Measurements from ENCODE around the gene IMPDH2. TPM values are rescaled to one million over a fixed set of nuclear protein-coding genes. Genes with fewer than 3 reads are reported as not detected.

IMPDH2 gene
- total and polyA plus RNA-seq, 2 experiments from 2014 or later, result 198 to 314 TPM

- H3K4me3 Mint-ChIP-seq, result no peak overlapping the region
- TF ChIP-seq, protein P1, sequence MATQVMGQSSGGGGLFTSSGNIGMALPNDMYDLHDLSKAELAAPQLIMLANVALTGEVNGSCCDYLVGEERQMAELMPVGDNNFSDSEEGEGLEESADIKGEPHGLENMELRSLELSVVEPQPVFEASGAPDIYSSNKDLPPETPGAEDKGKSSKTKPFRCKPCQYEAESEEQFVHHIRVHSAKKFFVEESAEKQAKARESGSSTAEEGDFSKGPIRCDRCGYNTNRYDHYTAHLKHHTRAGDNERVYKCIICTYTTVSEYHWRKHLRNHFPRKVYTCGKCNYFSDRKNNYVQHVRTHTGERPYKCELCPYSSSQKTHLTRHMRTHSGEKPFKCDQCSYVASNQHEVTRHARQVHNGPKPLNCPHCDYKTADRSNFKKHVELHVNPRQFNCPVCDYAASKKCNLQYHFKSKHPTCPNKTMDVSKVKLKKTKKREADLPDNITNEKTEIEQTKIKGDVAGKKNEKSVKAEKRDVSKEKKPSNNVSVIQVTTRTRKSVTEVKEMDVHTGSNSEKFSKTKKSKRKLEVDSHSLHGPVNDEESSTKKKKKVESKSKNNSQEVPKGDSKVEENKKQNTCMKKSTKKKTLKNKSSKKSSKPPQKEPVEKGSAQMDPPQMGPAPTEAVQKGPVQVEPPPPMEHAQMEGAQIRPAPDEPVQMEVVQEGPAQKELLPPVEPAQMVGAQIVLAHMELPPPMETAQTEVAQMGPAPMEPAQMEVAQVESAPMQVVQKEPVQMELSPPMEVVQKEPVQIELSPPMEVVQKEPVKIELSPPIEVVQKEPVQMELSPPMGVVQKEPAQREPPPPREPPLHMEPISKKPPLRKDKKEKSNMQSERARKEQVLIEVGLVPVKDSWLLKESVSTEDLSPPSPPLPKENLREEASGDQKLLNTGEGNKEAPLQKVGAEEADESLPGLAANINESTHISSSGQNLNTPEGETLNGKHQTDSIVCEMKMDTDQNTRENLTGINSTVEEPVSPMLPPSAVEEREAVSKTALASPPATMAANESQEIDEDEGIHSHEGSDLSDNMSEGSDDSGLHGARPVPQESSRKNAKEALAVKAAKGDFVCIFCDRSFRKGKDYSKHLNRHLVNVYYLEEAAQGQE (IDR thresholded peaks at IDR 0.05; ENCODE audit: unreplicated experiment), result no peak
- no peak for TF ChIP-seq ZNF331 (CRISPR knock-in tag; IDR thresholded peaks at IDR 0.05; ENCODE audit: low read depth)
- no peak for TF ChIP-seq EZH2 (IDR thresholded peaks at IDR 0.05; ENCODE audit: low read depth, unreplicated experiment)
- no peak for TF ChIP-seq ZNF462 (CRISPR knock-in tag; IDR thresholded peaks at IDR 0.05)
- TF ChIP-seq JUNB (IDR thresholded peaks at IDR 0.05; ENCODE audit: unreplicated experiment), result no peak
- no peak for TF ChIP-seq POLR2AphosphoS5 (IDR thresholded peaks at IDR 0.05; ENCODE audit: low read depth)
- TF ChIP-seq, protein P2, sequence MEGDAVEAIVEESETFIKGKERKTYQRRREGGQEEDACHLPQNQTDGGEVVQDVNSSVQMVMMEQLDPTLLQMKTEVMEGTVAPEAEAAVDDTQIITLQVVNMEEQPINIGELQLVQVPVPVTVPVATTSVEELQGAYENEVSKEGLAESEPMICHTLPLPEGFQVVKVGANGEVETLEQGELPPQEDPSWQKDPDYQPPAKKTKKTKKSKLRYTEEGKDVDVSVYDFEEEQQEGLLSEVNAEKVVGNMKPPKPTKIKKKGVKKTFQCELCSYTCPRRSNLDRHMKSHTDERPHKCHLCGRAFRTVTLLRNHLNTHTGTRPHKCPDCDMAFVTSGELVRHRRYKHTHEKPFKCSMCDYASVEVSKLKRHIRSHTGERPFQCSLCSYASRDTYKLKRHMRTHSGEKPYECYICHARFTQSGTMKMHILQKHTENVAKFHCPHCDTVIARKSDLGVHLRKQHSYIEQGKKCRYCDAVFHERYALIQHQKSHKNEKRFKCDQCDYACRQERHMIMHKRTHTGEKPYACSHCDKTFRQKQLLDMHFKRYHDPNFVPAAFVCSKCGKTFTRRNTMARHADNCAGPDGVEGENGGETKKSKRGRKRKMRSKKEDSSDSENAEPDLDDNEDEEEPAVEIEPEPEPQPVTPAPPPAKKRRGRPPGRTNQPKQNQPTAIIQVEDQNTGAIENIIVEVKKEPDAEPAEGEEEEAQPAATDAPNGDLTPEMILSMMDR (conservative IDR thresholded peaks at IDR 0.05; ENCODE audit: low read depth in 2 of 2), result no peak
- no peak for TF ChIP-seq STAT1 (IDR thresholded peaks at IDR 0.05; ENCODE audit: unreplicated experiment)
- no peak for TF ChIP-seq CREB1 (CRISPR knock-in tag; IDR thresholded peaks at IDR 0.05; ENCODE audit: low read depth)
- TF ChIP-seq ZNF114 (CRISPR knock-in tag; IDR thresholded peaks at IDR 0.05), result no peak
- TF ChIP-seq NANOG (IDR thresholded peaks at IDR 0.05; ENCODE audit: borderline replicate concordance), result no peak
- TF ChIP-seq, protein P3, sequence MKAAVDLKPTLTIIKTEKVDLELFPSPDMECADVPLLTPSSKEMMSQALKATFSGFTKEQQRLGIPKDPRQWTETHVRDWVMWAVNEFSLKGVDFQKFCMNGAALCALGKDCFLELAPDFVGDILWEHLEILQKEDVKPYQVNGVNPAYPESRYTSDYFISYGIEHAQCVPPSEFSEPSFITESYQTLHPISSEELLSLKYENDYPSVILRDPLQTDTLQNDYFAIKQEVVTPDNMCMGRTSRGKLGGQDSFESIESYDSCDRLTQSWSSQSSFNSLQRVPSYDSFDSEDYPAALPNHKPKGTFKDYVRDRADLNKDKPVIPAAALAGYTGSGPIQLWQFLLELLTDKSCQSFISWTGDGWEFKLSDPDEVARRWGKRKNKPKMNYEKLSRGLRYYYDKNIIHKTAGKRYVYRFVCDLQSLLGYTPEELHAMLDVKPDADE (IDR thresholded peaks at IDR 0.05), result no peak
- no peak for TF ChIP-seq EZH2phosphoT487 (IDR thresholded peaks at IDR 0.05; ENCODE audit: unreplicated experiment)
These were observed 46.5 kb downstream of the IMPDH2 start for GRCh38 chr3:48982686-48983085.

More at GRCh38 chr3:48982686-48983085, 46.5 kb downstream of the IMPDH2 start:
- Histone ChIP-seq H3K4me3 (no peak overlapping the region), H3K36me3 (ENCODE audit: insufficient read depth) (peaks cover 26% of the 10 kb centered on the region), H3F3A (replicated peaks; ENCODE audit: low read depth) (0 out of 2 replicates have a peak, but pooled peaks cover 15% of the 10 kb centered on the region), H3K79me2 (replicated peaks; ENCODE audit: insufficient read depth) (no peaks in the 10 kb centered on the region; the same call in 1 of the 2 replicates), H3K27me3 (ENCODE audit: insufficient read depth) (no peaks in the 10 kb centered on the region), H3K4me2 (no peak overlapping the region), H3K27ac (ENCODE audit: low read depth) (no peak overlapping the region), H2AFZ (no peak overlapping the region), H3K4me1 (ENCODE audit: insufficient read depth) (no peaks in the 10 kb centered on the region), H3K9me2 (ENCODE audit: insufficient read depth) (no peaks in the 10 kb centered on the region), H4K20me1 (replicated peaks; ENCODE audit: insufficient read depth) (peaks cover 28% of the 10 kb centered on the region)
- H3K9me3 Mint-ChIP-seq, result no peaks in the 10 kb centered on the region
- H3K27ac Mint-ChIP-seq, result no peak overlapping the region
- no peaks in the 10 kb centered on the region; the same call in 1 of the 3 replicates for H3K4me1 Mint-ChIP-seq
- peaks cover 70% of the 10 kb centered on the region for H3K36me3 Mint-ChIP-seq (ENCODE audit: low read depth)
- DNase-seq (ENCODE audit: low spot score) (no peak), ATAC-seq (no peak)
- H3K27me3 Mint-ChIP-seq (ENCODE audit: insufficient read depth, low read depth, poor library complexity), result peaks cover 19% of the 10 kb centered on the region
